ENCODE results near the gene LTF. TPM values are rescaled to one million over a fixed set of nuclear protein-coding genes. Genes with fewer than 3 reads are reported as not detected.

LTF gene
- 0.92 TPM for total RNA-seq

GRCh38 chr3:46464326-46465195 lies at the start of gene LTF:
Gene LTF, minus strand, starts transcription at chr3:46464905. Its CDS starts 38 bp downstream, at chr3:46464867.

GRCh38 chr3:46497556-46498265 lies 33.0 kb upstream of the LTF start, which contains the start of gene RTP3:
Gene RTP3, plus strand, starts transcription at chr3:46497976. Its CDS starts 87 bp downstream, at chr3:46498063.

GRCh38 chr3:46406788-46407611 lies 57.7 kb downstream of the LTF start, which contains the start of the genes CCR5AS and CCRL2:
Gene CCR5AS, minus strand, starts transcription at chr3:46407066.
Gene CCRL2, plus strand, starts transcription at chr3:46407259. Its CDS starts 821 bp downstream, at chr3:46408080.

Other genes with a start within 250 kb of the LTF start
- not detected for gene CCR3, start 222.4 kb downstream of the LTF start, total RNA-seq
- gene CCR2, start 110.8 kb downstream of the LTF start, total RNA-seq, result 0.23 TPM
- not detected for gene CCR5, start 94.0 kb downstream of the LTF start, total RNA-seq
- 1.4 TPM for gene CCRL2, start 57.6 kb downstream of the LTF start, total RNA-seq
- not detected for gene RTP3, start 33.1 kb upstream of the LTF start, total RNA-seq
- gene LRRC2, start 101.4 kb upstream of the LTF start, total RNA-seq, result 1.2 TPM
- gene FAM240A, start 147.6 kb upstream of the LTF start, total RNA-seq, result not detected
- 2.1 TPM for gene ALS2CL, start 228.8 kb upstream of the LTF start, total RNA-seq
- 1.6 TPM for gene TMIE, start 236.5 kb upstream of the LTF start, total RNA-seq